NCI-H2029 treated with DMSO at 0.1 percent for 48 hours (cell line): Measurements from ENCODE around the gene ACOT13.
"Not testable (repeated sequence)": the region's sequence is repeated elsewhere in the genome, so short reads cannot be mapped to it uniquely, and the experiment has no call there.

Source experiments
- DNase-seq: peaks from one replicate; lab custom pipeline; 2025; lab: John Stamatoyannopoulos, UW

The ACOT13 gene

DNA sequence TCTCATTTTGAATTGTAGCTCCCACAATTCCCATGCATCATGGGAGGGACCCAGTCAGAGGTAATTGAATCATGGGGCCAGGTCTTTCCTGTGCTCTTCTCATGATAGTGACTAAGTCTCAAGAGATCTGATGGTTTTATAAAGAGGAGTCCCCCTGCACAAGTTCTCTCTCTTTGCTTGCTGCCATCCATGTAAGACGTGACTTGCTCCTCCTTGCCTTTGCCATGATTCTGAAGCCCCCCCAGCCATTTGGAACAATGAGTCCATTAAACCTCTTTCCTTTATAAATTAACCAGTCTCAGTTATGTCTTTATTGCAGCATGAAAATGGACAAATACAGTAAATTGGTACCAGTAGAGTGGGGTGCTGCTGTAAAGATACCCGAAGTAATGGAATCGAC is 63.8 kb downstream of the ACOT13 start:
- DNase-seq: not testable (repeated sequence)

DNA sequence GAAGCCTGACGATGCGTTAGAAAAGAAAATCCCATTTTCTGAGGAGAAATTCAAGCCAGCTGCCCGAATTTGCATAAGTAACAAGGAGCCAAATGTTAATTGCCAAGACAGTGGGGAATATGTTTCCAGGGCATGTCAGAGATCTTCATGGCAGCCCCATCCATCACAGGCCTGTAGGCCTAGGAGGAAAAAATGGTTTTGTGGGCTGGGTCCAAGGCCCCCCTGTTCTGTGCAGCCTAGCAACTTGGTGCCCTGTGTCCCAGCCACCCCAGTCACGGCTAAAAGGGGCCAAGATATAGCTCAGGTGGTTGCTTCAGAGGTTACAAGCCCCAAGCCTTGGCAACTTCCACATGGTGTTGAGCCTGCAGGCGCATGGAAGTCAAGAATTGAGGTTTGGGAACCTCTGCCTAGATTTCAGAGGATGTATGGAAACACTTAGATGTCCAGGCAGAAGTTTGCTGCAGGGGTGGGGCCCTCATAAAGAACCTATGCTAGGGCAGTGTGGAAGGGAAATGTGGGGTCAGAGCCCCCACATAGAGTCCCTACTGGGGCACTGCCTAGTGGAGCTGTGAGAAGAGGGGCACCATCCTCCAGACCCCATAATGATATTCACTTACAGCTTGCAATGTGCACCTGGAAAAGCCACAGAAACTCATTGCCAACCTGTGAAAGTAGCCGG is 64.7 kb downstream of the ACOT13 start:
- DNase-seq: not testable (repeated sequence)

DNA sequence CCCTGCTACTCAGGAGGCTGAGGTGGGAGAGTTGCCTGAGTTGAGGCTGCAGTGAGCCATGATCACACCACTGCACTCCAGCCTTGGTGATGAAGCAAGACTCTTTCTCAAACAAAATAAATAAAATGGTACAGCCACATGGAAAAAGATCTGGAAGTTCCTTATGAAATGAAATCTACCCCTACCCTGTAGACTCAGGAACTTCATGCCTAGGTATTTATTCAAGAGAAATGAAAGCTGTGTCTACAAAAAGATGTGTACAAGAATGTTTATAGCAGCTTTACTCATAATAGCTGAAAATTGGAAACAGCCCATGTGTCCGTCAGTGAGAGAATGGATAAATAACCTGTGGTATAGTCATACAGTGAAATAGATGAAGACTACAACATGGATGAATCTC is 67.3 kb downstream of the ACOT13 start:
- DNase-seq: no peak

DNA sequence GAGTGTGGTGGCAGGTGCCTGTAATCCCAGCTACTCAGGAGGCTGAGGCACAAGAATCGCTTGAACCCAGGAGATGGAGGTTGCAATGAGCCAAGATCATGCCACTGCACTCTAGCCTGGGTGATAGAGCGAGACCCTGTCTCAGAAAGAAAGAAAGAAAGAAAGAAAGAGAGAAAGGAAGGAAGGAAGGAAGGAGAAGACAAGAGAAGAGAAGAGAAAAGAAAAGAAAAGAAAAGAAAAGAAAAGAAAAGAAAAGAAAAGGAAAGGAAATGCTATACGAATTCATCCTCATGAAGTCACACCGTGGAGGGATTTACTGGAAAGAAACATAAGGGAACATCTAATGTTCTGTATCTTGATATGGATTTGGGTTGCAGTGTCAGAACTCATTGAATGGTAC is 67.8 kb downstream of the ACOT13 start:
- DNase-seq: not testable (repeated sequence)

DNA sequence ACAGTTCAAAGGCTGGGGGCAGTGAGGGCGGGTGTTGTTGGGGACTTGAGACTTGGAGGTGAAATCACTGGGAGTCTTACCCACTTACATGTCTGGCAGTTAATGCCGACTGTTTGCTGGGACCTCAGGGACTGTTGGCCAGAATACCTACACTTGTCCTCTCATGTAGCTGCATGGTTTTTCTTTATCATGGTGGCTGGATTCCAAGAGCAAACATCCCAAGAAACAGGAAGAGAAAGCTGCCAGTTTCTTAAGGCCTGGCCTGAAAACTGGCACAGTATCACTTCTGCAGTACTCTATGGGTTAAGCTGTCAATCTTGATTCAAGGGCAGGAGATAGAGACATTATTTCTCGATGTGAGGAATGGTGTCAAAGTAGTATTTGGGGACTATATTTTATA is 71.9 kb downstream of the ACOT13 start:
- no peak for DNase-seq

DNA sequence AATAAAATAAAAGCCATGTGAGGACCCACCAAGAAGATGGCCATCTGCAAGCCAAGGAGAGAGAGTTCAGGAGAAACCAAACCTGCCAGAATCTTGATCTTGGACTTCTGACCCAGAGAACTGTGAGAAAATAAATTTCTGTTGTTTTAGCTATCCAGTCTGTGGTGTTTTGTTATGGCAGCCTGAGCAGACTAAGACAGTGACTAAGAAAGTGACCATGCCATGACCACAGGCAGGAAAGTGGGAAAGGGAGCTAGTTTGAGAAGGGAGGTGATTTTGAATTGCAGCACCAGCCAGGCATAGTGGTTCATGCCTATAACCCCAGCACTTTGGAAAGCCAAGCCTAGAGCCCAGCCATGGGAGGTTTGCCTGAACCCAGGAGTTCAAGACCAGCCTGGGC is 74.0 kb downstream of the ACOT13 start:
- DNase-seq: no peak

DNA sequence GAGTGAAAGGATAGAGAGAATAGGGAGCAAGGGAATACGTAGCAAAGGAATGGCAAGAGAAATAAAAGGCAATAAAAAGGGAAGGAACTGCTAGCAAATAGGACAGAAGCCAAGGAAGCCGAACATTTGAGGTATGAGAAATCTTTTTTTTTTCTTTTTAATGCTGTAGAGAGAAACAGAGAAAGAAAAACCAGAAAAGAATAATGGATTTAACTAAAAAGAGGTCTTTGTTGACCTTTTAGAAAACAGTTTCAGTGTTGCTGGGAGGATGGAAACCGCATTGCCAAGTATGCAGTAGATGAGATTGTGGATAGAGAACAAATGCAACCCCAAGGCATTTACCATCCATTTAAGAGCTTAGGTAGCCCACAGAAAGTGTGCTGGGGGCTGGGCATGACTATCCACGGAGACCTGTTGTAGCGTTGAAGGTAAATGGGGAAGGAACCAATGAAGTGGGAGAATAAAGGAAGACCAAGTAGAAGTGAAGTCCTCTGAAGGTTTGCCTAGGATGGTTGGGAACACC is 75.4 kb downstream of the ACOT13 start:
- DNase-seq: no peak

DNA sequence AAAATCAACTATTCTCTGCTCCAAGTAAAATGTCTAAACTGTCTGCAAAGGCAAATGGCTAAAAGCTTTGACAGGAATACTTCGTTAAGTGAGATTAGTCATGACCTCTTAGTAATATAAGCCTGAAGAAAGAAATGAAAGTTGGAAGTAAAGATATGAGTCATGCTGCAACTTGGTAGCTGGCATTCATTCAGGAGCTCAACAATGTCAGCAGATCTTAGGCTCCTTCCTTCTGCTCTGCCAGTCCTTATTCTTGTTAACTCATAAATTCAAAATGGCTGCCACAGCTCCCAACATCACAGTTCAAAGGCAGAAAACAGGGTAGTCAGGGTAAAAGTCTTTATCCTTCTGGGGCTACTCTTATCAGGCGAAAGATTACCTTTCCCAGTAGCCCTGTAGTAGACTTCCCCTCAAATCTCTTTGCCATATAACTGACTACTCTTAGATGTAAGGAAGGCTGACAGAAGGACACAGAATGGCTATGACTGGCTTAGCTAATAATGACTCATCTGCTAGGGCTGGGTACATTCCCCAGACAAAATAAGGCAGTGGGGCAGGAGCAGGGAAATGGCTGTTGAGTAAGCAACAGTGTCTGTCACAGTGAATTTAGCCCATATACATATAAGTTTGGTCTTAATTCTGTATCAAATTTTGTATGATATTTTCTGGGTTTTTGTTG is 76.5 kb downstream of the ACOT13 start:
- no peak for DNase-seq

DNA sequence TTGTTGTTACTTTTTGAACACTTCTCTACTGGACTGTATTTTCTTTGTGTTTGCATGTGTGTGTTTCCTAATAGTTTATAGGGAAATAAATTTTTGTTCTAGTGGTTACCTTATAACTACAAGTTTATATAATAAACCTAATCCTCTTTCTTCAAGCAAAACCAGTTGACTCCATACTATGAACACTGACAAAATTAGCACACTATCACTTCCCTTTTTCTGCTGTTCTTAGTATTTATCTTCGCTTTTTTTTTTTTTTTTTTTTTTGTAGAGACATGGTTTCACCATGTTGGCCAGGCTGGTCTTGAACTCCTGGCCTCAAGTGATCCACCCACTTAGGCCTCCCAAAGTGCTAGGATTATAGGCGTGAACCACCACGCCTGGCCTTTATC is 77.1 kb downstream of the ACOT13 start:
- no peak for DNase-seq

DNA sequence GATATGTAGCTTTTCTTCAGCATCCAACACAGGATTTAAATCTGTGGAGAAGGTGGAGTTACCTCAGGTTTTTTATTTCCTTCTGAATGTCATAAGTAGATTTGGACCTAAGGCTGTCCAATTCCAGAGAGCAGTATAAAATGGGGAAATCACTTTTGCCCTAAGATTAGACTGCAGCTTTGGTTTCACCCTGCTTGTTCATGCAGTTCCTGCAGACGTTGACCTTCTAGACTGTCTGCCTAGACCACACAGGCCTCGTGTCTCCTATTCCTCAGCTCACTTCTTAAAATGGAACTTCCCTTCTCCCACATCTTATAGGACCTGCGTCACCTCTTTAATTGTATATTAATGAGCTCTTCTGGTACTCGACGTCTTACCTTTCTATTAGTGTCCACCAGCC is 78.0 kb downstream of the ACOT13 start:
- DNase-seq: no peak

DNA sequence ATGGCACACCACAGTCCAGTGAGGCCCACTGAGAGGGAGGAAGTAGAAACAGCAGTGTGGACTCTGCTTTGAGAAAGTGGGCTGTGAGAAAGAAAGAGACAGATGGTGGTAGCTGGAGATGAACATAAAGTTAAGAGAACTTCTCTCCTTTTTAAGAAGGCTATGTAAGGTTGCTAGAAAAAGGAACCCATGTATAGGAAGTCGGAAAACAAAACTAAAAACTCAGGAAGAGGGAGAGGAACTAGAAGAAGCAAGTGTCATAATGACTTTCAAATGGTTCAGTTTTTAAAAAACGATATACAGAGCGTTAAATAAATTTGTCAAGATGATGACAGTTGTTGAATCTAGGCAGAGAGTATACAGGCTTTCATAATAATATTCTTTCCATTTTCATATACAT is 82.4 kb downstream of the ACOT13 start:
- DNase-seq: no peak

DNA sequence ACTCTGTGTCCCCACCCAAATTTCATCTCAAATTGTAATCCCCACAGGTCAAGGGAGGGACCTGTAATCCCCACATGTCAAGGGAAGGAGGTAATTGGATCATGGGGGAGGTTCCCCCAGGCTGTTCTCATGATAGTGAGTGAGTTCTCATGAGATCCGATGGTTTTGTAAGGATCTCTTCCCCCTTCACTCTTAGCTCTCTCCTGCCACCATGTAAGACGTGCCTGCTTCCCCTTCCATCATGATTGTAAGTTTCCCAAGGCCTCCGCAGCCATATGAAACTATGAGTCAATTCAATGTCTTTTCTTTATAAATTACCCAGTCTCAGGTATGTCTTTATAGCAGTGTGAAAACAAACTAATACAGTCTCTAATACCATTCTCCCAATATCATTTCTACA is 84.0 kb downstream of the ACOT13 start:
- DNase-seq: not testable (repeated sequence)

DNA sequence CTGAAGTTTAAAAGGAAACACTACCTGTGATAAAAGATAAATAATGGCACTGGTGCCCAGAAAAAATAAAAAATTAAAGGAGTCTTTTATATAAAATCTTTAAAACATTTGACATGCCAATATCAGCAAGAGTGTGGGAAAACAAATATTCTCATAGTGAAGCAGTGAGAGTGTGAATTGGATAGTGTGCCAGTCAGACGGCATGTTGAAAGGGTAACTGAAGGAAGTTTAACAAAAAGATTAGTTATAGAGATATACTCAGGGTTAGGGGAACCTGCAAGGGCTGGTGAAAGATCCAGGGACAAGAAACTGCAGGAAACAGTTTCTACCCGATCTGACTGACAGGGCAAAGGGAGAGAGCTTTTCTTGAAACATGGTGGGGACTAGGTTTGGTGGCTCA is 85.6 kb downstream of the ACOT13 start:
- DNase-seq: no peak

DNA sequence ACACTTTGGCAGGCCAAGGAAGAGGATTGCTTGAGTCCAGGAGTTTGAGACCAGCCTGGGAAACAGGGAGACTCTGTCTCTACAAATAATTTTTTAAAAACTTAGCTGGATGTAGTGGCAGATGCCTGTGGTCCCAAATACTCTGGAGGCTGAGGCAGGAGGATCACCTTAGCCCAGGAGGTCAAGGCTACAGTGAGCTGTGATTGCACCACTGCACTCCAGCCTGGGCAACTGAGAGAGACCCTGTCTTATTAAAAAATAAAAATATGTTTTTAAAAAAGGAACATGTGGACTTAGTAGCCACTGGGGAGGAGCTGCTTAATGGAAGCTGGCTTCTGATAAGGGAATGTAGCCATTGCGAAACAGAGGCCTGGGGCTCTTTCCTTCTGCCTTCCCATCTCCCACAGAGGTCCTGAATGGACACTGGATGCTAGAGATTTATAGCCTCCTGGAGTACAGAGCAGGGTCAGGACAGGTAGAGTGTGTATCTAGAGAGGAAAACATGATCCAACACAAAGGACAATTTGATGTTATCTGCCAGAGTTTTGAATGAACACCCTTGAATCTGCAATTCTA is 86.1 kb downstream of the ACOT13 start:
- no peak for DNase-seq

DNA sequence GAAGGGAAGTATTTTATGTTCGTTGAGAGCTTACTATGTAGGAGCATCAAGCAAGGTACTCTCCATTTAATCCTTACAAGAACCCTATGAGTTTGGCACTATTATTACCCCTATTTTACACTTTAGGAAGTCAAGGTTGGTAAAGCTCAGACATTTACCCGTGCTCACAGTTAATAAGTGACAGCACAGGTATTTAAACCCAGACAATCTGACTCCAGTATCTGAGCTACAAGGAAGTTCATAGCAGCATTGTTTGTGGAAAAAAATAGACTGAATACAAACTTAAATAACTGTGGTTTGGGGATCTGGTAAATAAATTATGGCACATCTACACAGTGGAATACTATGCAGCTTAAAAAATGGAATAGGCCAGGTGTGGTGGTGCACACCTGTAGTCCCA is 86.7 kb downstream of the ACOT13 start:
- DNase-seq: no peak

DNA sequence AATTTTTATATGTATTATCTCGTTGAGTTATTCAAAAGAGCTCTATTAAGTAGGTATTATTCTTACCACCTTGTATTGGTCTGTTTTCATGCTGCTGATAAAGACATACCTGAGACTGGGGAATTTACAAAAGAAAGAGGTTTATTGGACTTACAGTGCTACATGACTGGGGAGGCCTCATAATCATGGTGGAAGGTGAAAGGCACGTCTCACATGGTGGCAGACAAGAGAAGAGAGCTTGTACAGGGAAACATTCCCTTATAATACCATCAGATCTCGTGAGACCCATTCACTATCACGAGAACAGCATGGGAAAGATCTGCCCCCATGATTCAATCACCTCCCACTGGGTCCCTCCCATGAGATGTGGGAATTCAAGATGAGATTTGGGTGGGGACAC is 87.5 kb downstream of the ACOT13 start:
- DNase-seq: not testable (repeated sequence)
